Measurements from ENCODE around the gene CTBP2.

CTBP2 gene

GRCh38 chr10:125010362-125010761 is 150.0 kb downstream of the CTBP2 start:
- no peak for DNase-seq (ENCODE audit: low read depth, low spot score)

DNA sequence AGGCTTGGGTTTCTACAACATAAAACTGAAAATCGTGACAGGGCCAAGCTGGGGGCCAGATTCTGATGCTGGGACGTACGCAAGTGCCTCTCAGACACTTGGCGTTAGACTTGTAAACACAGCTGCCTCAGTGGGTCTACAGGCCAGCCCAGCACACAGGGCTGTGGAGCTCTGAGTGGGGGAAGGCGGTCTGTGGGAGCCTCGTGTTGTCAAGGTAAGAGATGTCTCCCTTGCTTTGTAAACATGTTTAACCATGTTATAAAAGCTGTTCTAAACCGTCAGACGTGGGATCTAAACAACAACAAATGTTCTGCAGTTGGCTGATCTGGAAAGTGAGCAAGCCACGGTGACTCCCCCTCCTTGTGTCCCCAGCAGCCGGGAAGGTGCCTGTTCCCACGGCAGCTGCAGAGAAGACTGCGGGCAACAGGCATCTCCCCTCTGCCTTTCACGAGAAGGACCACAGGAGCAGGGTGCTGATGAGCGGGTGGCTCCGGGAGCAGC is 150.7 kb downstream of the CTBP2 start:
- DNase-seq (ENCODE audit: low read depth, low spot score) = no peak

GRCh38 chr10:125008689-125009638 is 151.4 kb downstream of the CTBP2 start:
- no peak for DNase-seq (ENCODE audit: low read depth, low spot score)

DNA sequence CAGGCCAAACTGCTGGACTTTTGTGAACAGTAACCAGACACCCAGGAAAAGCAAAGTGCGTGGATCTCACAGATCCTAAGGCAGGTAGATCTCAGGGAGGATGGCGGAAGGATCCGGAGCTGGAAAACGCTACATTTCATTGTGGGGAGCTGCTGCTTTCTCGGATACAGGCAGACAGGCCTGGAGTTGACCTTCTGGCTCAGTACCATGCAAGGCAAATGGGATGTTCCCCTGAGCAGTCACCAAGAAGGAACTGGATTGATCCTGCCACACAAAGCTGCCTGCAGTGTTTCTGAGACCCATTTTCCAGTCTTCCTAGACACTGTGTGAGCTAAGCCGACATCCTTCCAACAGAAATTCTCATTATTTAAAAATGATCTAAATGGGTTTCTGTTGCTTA is 152.9 kb downstream of the CTBP2 start:
- DNase-seq (ENCODE audit: low read depth, low spot score) = no peak

GRCh38 chr10:125006921-125007426 is 153.4 kb downstream of the CTBP2 start:
- DNase-seq (ENCODE audit: low read depth, low spot score) = no peak

DNA sequence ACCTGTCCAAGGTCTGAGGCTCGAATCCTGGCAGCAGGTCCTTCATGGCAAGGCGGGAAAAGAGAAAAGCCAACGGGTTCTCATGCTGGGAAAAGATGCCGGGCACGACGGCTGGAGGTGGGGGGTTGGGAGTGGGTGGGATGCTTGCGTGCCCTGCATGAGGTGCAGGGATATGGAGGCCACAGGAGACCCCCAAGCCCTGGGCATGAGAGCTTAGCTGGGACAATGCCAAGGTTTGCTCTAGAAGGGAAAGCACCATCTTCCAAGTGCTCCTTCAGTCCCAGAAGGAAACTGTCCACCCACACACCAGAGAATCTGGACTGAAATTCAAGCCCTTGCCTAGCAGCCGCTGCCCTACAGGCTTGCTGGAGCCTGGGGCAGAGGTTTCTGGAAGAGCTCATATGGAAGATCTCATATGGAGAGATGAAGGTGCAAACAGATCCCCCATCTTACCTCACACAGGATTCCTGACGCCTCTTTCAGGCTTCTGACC is 154.1 kb downstream of the CTBP2 start:
- no peak for DNase-seq (ENCODE audit: low read depth, low spot score)

GRCh38 chr10:125005312-125006187 is 154.8 kb downstream of the CTBP2 start:
- no peak for DNase-seq (ENCODE audit: low read depth, low spot score)

DNA sequence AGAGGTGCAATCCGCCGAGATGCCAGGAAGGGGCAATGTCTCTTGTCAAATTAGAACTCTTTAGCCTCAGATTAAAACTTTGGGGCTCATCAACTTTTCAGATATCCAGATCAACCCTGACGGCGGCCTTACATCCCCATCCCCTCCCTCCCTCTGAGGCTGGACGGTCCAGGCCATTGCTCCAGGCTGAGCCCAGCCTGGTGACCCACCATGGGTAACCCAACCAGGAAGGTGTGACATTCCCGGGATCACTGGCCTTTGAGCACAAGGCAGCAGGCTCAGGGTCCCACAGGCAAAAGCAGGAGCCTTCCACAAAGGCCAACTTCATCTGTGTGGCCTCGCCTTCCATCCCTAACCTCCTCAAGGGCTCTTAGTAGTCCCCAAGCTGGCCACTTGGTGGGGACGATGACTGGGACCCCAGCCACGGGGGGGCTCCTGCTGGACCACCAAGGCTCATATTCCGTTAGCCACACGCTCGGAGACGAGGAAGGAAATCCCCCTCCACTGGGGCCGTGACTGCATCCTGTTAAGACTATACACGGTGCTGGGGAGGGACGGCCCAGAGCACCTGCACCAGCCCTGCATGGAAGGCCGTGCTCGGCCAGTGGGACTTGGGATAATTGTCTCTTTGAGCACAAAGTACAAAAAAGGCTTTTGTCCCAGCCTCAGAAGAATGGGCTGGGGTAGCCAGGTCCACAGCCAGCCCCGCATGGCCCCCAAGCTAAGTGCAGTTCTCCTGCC is 155.6 kb downstream of the CTBP2 start:
- DNase-seq (ENCODE audit: low read depth, low spot score) = no peak

GRCh38 chr10:125003901-125004467 is 156.4 kb downstream of the CTBP2 start:
- DNase-seq (ENCODE audit: low read depth, low spot score) = no peak

DNA sequence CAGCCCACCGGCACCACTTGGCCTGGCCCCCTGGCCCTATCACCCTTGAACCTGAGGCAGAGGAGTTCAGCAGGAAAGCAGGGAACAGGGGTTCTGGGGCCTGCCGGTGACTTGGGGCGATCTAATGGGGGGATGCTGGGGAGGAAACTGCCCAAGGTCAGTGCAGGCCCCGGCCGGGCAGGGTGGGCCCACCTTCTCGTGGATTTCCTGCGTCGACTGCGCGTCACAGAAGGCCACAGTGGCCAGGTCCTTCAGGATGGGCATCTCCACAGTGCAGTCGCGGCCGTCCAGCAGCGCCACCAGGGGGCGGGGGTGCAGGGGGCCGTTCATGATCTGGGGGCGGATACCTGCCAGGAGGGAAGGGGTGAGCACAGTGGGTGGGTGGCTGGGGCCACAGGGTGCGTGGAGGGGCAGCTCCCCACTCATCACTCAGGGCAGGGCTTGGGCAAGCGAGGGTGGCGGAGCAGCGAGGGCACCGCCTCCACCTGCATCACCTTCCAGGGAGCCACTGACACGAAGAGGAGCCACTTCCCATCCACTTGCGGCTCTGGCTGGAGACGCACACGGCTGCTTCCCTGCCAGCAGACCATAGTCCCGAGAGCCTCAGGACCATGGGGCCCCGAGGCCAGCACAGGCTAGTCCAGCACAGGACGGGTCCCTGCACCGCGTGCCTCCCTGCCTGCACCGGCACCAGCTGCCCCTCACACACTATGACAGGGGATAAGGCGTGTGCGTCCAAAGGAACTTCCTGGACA is 157.0 kb downstream of the CTBP2 start:
- DNase-seq (ENCODE audit: low read depth, low spot score) = no peak

DNA sequence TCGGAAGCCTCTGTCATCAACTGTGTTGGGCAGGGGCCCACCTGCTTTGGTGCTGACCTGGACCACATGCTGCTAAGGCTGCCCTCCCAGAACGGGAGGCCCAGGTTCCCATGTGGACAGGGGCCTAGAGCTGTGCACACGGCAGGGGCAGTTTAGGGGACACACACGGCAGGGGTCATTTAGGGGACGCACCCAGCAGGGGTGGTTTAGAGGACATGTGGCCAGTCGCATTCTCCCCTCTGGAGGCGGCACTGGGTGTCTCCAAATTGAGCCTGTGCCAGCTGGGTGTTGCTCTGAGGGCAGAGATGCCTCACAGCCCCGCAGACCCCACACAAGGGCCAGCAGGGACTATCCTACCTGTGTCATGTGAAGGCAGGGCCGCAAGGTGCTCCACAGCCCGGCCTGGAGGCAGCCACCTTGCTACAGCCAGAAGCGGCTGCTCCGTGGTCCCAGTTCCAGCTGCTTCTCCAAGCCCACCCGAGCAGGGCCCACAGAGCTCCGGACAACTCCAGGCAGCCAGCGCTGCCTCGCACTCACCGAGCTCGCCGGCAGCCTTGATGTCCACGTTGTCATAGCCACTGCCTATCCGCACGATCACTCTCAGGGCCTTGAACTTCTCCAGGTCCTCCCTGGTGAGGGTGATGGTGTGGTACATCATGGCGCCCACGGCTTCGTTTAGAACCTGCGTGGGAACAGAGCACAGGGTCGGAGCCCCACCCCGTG is 157.8 kb downstream of the CTBP2 start:
- DNase-seq (ENCODE audit: low read depth, low spot score) = no peak

DNA sequence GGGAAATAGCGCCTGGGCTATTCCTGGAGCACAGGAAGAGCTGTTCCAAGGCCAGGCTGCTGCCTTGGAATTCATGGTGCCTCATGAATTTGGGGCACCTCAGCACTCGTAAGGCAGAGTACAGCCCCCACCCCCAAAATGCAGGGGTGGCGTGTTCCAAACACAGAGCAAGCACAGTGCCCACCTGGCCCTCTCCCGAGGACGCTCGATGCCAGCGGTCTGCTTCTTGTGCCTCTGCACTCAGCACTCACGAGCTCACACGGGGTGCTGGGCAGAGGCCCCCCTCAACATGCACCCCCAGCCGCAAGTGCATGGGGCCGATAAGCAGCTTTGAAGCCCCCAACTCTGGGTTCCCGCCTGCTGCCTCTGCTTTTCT is 158.3 kb downstream of the CTBP2 start:
- no peak for DNase-seq (ENCODE audit: low read depth, low spot score)

- no peak for DNase-seq (ENCODE audit: low read depth, low spot score)
Measured at GRCh38 chr10:125001313-125002046, 158.9 kb downstream of the CTBP2 start.

GRCh38 chr10:125000366-125001312 is 159.7 kb downstream of the CTBP2 start:
- DNase-seq (ENCODE audit: low read depth, low spot score) = peak; percentile 82

GRCh38 chr10:124999433-125000365 is 160.7 kb downstream of the CTBP2 start:
- DNase-seq (ENCODE audit: low read depth, low spot score) = peak; percentile 96

GRCh38 chr10:124998624-124999291 is 161.6 kb downstream of the CTBP2 start:
- DNase-seq (ENCODE audit: low read depth, low spot score) = no peak
